Liver (tissue), 9 donors: ENCODE data around the gene FAM13A. TPM values are rescaled to one million over a fixed set of nuclear protein-coding genes. Genes with fewer than 3 reads are reported as not detected.

Experiments
- DNase-seq: peaks from one replicate; pipeline ENCODE4 v3.0.0-alpha.2; 2017; ENCODE audit warnings: low spot score
- H3K27ac ChIP-seq, 2 donors: one replicate each; pipeline ENCODE4 v1.7.0; 2013; ENCODE audit warnings: inconsistent platforms in 2 of 2, low read length in 2 of 2, control low read depth in 1 of 2, low read depth in 1 of 2, mild to moderate bottlenecking in 1 of 2
- H3K27me3 ChIP-seq, 4 donors: one replicate each; pipeline versions ENCODE4 v1.6.1 to v1.7.0; 2013; ENCODE audit warnings: low read length in 3 of 4, inconsistent platforms in 1 of 4, mild to moderate bottlenecking in 1 of 4, moderate library complexity in 1 of 4; ENCODE audit not compliant: control insufficient read depth in 4 of 4, insufficient read depth in 4 of 4
- H3K36me3 ChIP-seq, 4 donors: one replicate each; pipeline versions ENCODE4 v1.6.1 to v1.7.0; 2013; ENCODE audit warnings: low read length in 3 of 4, mild to moderate bottlenecking in 3 of 4, low read depth in 1 of 4, moderate library complexity in 1 of 4; ENCODE audit not compliant: control insufficient read depth in 4 of 4, insufficient read depth in 3 of 4
- H3K4me1 ChIP-seq, 4 donors: one replicate each; pipeline versions ENCODE4 v1.6.1 to v1.7.0; 2013; ENCODE audit warnings: low read length in 3 of 4, mild to moderate bottlenecking in 3 of 4, moderate library complexity in 1 of 4; ENCODE audit not compliant: control insufficient read depth in 4 of 4, insufficient read depth in 4 of 4
- H3K4me3 ChIP-seq, 3 donors: one replicate each; pipeline versions ENCODE4 v1.6.1 to v1.7.0; 2013; ENCODE audit warnings: low read length in 3 of 3, control low read depth in 1 of 3, low read depth in 1 of 3, mild to moderate bottlenecking in 1 of 3
- H3K9ac ChIP-seq, 2 donors: one replicate each; pipeline ENCODE4 v1.7.0; 2013; ENCODE audit warnings: low read length in 2 of 2, mild to moderate bottlenecking in 2 of 2, moderate library complexity in 2 of 2, control low read depth in 1 of 2, low read depth in 1 of 2
- H3K9me3 ChIP-seq, 4 donors: one replicate each; pipeline versions ENCODE4 v1.6.1 to v1.7.0; 2013; ENCODE audit warnings: low read length in 3 of 4; ENCODE audit not compliant: control insufficient read depth in 4 of 4
- EGR1 ChIP-seq, 2 donors: IDR thresholded peaks; 2 replicates each; pipeline ENCODE4 v1.6.1; 2016 to 2018; ENCODE audit warnings: antibody characterized with exemption in 2 of 2, low read depth in 2 of 2
- FOXA1 ChIP-seq: IDR thresholded peaks from 2 replicates; pipeline ENCODE4 v1.6.1; 2016; ENCODE audit warnings: antibody characterized with exemption
- FOXA2 ChIP-seq: IDR thresholded peaks from 2 replicates; pipeline ENCODE4 v1.6.1; 2016; ENCODE audit warnings: antibody characterized with exemption
- GABPA ChIP-seq, 2 donors: IDR thresholded peaks in 1 of 2; conservative IDR thresholded peaks in 1 of 2; 2 replicates each; pipeline ENCODE4 v1.6.1; 2016; ENCODE audit warnings: antibody characterized with exemption in 2 of 2, mild to moderate bottlenecking in 1 of 2, moderate library complexity in 1 of 2
- HNF4A ChIP-seq, 2 donors: conservative IDR thresholded peaks; 2 replicates each; pipeline ENCODE4 v1.6.1; 2016; ENCODE audit warnings: antibody characterized with exemption in 2 of 2, mild to moderate bottlenecking in 2 of 2
- HNF4G ChIP-seq: IDR thresholded peaks from 2 replicates; pipeline ENCODE4 v1.6.1; 2016; ENCODE audit warnings: antibody characterized with exemption
- JUND ChIP-seq, 2 donors: IDR thresholded peaks; 2 replicates each; pipeline ENCODE4 v1.6.1; 2016; ENCODE audit warnings: antibody characterized with exemption in 2 of 2
- MAX ChIP-seq: IDR thresholded peaks from 2 replicates; pipeline ENCODE4 v1.6.1; 2016; ENCODE audit warnings: antibody characterized with exemption
- NR2F2 ChIP-seq: IDR thresholded peaks from 2 replicates; pipeline ENCODE4 v1.6.1; 2016; ENCODE audit warnings: antibody characterized with exemption
- RAD21 ChIP-seq, 2 donors: IDR thresholded peaks; 2 replicates each; pipeline ENCODE4 v1.6.1; 2016; ENCODE audit warnings: antibody characterized with exemption in 2 of 2, mild to moderate bottlenecking in 2 of 2
- REST ChIP-seq: IDR thresholded peaks from 2 replicates; pipeline ENCODE4 v1.6.1; 2016; ENCODE audit warnings: antibody characterized with exemption, mild to moderate bottlenecking
- RXRA ChIP-seq, 2 donors: IDR thresholded peaks; 2 replicates each; pipeline ENCODE4 v1.6.1; 2017 to 2018; ENCODE audit warnings: antibody characterized with exemption in 2 of 2, mild to moderate bottlenecking in 1 of 2
- SP1 ChIP-seq: IDR thresholded peaks from 2 replicates; pipeline ENCODE4 v1.6.1; 2018; ENCODE audit warnings: antibody characterized with exemption, mild to moderate bottlenecking
- YY1 ChIP-seq: IDR thresholded peaks from 2 replicates; pipeline ENCODE4 v1.6.1; 2016; ENCODE audit warnings: antibody characterized with exemption, mild to moderate bottlenecking
- ZBTB33 ChIP-seq: IDR thresholded peaks from 2 replicates; pipeline ENCODE4 v1.6.1; 2016; ENCODE audit warnings: antibody characterized with exemption
- WGBS: extraction: QIAGEN DNeasy Blood & Tissue Kit; methylation state at CpG from one replicate; pipeline ENCODE4 v1.1.7; 2013; 5-methylcytosine and 5-hydroxymethylcytosine counted together
- polyA plus RNA-seq, 2 donors: library from polyadenylated mRNA; stranded (reverse) in 1 of 2; unstranded in 1 of 2; fragments of 200-250 nt in 1 of 2; fragments of >200 nt in 1 of 2; fragmentation: Nextera tagmentation in 1 of 2; extraction: Ambion mirVana in 1 of 2; gene quantifications; one replicate each; pipeline versions ENCODE4 v1.2.1 to v1.2.3, GENCODE V29; 2013 to 2015
- total RNA-seq, 2 donors: library from RNA; depleted of rRNA; stranded (reverse); fragments of >200 nt; gene quantifications; one replicate each; pipeline ENCODE4 v1.2.3, GENCODE V29; 2014
- donor health status: healthy.
- donor health status: healthy.
- donor health status: healthy.
- donor health status: healthy.
- donor health status: healthy.

The FAM13A gene
- total and polyA plus RNA-seq, 4 donors: 14.9 to 52.9 (median 27.6) TPM

GRCh38 chr4:89099034-89099433 lies 42.0 kb upstream of the FAM13A start:
- Histone ChIP-seq H3K36me3 (no peaks in the 10 kb centered on the region), H3K27ac (no peak overlapping the region), H3K4me3 (no peak overlapping the region), H3K27me3 (no peaks in the 10 kb centered on the region), H3K9me3 (no peaks in the 10 kb centered on the region), H3K4me1 (no peaks in the 10 kb centered on the region), H3K9ac (no peak overlapping the region)
- DNase-seq: no peak
- WGBS: 85% methylated on average over 2 of the region's 2 CpGs
- no peak for TF ChIP-seq RAD21 (IDR thresholded peaks at IDR 0.05)

- no peaks in the 10 kb centered on the region for H3K36me3 ChIP-seq
- no peak overlapping the region for H3K9ac ChIP-seq
- H3K27me3 ChIP-seq: no peaks in the 10 kb centered on the region
- H3K4me1 ChIP-seq: no peaks in the 10 kb centered on the region
- H3K9me3 ChIP-seq: no peaks in the 10 kb centered on the region
- no peak overlapping the region for H3K4me3 ChIP-seq
- WGBS: 92% methylated on average over 1 of the region's 1 CpG
- H3K27ac ChIP-seq: no peak overlapping the region
- no peak for TF ChIP-seq SP1
- TF ChIP-seq FOXA2: no peak
- TF ChIP-seq NR2F2: no peak
- TF ChIP-seq EGR1 (IDR thresholded peaks at IDR 0.05; ENCODE audit: low read depth in 2 of 2): no peak
- TF ChIP-seq MAX: no peak
- TF ChIP-seq ZBTB33: no peak
- DNase-seq: no peak
These were observed 21.3 kb upstream of the FAM13A start for GRCh38 chr4:89078300-89078699.

GRCh38 chr4:89077761-89078160 lies 20.8 kb upstream of the FAM13A start:
- no peak for DNase-seq
- no peaks in the 10 kb centered on the region for H3K9me3 ChIP-seq
- H3K4me3 ChIP-seq: no peak overlapping the region
- no peaks in the 10 kb centered on the region for H3K27me3 ChIP-seq
- H3K27ac ChIP-seq: no peak overlapping the region
- no peaks in the 10 kb centered on the region for H3K36me3 ChIP-seq
- no peak for TF ChIP-seq REST
- no peaks in the 10 kb centered on the region for H3K4me1 ChIP-seq
- no peak overlapping the region for H3K9ac ChIP-seq

GRCh38 chr4:89072921-89073320 lies 15.9 kb upstream of the FAM13A start:
- H3K4me1 ChIP-seq: no peaks in the 10 kb centered on the region

More at GRCh38 chr4:89072921-89073320, 15.9 kb upstream of the FAM13A start:
- Histone ChIP-seq H3K27me3 (no peaks in the 10 kb centered on the region), H3K4me3 (no peak overlapping the region), H3K36me3 (no peaks in the 10 kb centered on the region), H3K9me3 (no peaks in the 10 kb centered on the region), H3K9ac (no peak overlapping the region), H3K27ac (no peak overlapping the region)
- no peak for TF ChIP-seq EGR1 (IDR thresholded peaks at IDR 0.05; ENCODE audit: low read depth in 2 of 2)
- no peak for TF ChIP-seq HNF4A (conservative IDR thresholded peaks at IDR 0.05)
- TF ChIP-seq RXRA (IDR thresholded peaks at IDR 0.05): no peak
- TF ChIP-seq REST: no peak
- no peak for TF ChIP-seq NR2F2
- no peak for TF ChIP-seq HNF4G
- no peak for TF ChIP-seq GABPA (IDR thresholded peaks at IDR 0.05 in 1 of 2, conservative IDR thresholded peaks at IDR 0.05 in 1 of 2)
- TF ChIP-seq FOXA1: no peak
- no peak for TF ChIP-seq FOXA2
- TF ChIP-seq JUND (IDR thresholded peaks at IDR 0.05): no peak
- TF ChIP-seq MAX: no peak
- TF ChIP-seq YY1: no peak
- WGBS: 93% methylated on average over 1 of the region's 1 CpG
- no peak for DNase-seq
